Suprapubic skin (tissue), 4 donors: ENCODE measurements around the gene IQCH.
A peak's percentile ranks its signal among the peaks of the same experiment; 100 is the strongest.

Source experiments
- CTCF ChIP-seq, 2 donors: fragments of 200-600 bp in 1 of 2; fragments of 450-650 bp in 1 of 2; sonication (generic) in 1 of 2; IDR thresholded peaks; one replicate each; pipeline ENCODE4 v1.5.1; 2016 to 2019; ENCODE audit warnings: antibody characterized with exemption in 2 of 2, mild to moderate bottlenecking in 1 of 2, moderate library complexity in 1 of 2
- EP300 ChIP-seq: sonication (generic); formaldehyde crosslinking; IDR thresholded peaks from one replicate; pipeline ENCODE4 v1.6.1; 2017; ENCODE audit warnings: antibody characterized with exemption
- POLR2A ChIP-seq, 2 donors: fragments of 450-650 bp; IDR thresholded peaks; one replicate each; pipeline ENCODE4 v1.6.1; 2017; ENCODE audit warnings: antibody characterized with exemption in 2 of 2, mild to moderate bottlenecking in 2 of 2, moderate library complexity in 2 of 2
- POLR2AphosphoS5 ChIP-seq, 3 donors: sonication (generic); formaldehyde crosslinking; IDR thresholded peaks; one replicate each; pipeline ENCODE4 v1.6.1; 2017; ENCODE audit warnings: antibody characterized with exemption in 3 of 3

DNA sequence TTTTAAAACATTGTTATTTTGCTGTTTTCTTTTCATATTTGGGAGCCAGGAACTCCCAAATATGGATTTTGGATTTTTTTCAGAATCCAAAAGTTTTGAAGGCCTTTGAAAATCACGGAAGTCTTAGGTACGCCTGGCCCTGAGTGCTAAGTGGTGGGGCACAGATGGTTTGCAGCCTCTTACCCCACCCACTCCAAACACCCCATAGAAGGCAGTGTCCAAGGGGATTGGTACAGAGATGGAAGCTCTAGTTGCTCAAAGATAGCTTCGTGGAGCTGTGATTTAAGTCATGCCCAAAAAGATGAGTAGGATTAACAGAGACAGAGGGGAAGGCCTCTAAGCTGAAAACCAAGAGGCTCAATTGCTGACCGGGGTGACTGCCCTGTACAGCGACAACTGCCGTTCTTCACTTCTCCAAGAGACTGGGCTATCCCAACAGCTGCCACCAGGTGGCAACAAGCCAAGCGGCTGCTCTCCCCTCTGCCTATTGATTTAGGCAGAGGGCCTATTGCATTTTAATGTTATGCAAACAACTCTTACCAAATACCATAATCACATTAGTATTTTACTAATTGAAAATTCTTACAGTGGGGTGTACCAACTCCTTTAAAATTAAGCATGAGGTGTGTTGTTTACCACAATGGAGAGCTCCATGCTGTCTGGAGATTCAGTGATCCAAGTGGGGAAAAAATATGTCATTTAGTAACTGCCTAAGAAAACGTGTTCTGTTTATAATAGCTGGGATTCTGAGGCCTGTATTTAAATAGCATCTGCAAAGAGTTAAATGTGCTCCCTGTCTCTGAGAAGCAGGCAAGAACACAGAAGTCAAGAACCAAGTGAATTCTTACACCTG, 202.3 kb downstream of the IQCH start:
- TF ChIP-seq POLR2AphosphoS5 (IDR thresholded peaks at IDR 0.05) = no peak
- TF ChIP-seq CTCF (IDR thresholded peaks at IDR 0.05) = peak; percentile 54 to 87
- TF ChIP-seq POLR2A (IDR thresholded peaks at IDR 0.05) = no peak
- no peak for TF ChIP-seq EP300
